WERI-Rb-1 (cell line): Measurements from ENCODE around the gene TMEM272.

Experiments used
- DNase-seq: peaks from one replicate; pipeline ENCODE4 v3.0.0-alpha.2; 2020
- H3K27ac ChIP-seq: fragments of 250-450 bp; sonication (Bioruptor Pico); 2 replicates; pipeline ENCODE4 v1.5.1; 2020; ENCODE audit warnings: mild to moderate bottlenecking, moderate library complexity
- H3K27me3 ChIP-seq: fragments of 250-450 bp; sonication (Bioruptor Pico); 2 replicates; pipeline ENCODE4 v1.5.1; 2021; ENCODE audit warnings: mild to moderate bottlenecking, low read depth, moderate library complexity; ENCODE audit not compliant: insufficient read depth, severe bottlenecking
- H3K36me3 ChIP-seq: fragments of 250-450 bp; sonication (Bioruptor Pico); 2 replicates; pipeline ENCODE4 v1.5.1; 2020; ENCODE audit warnings: mild to moderate bottlenecking, moderate library complexity
- H3K4me3 ChIP-seq: 2 replicates; pipeline ENCODE4 v1.5.1; 2011; ENCODE audit warnings: low read depth, mild to moderate bottlenecking, control low read depth, low read length
- H3K9me3 ChIP-seq: fragments of 250-450 bp; sonication (Bioruptor Pico); 2 replicates; pipeline ENCODE4 v1.5.1; 2021; ENCODE audit warnings: mild to moderate bottlenecking, moderate library complexity; ENCODE audit not compliant: severe bottlenecking
- TF ChIP-seq, protein P1 (sequence below): IDR thresholded peaks from 2 replicates; pipeline ENCODE4 v1.5.1; 2011; ENCODE audit warnings: low read depth, mild to moderate bottlenecking, control low read depth, inconsistent platforms, low read length

TMEM272 gene

DNA sequence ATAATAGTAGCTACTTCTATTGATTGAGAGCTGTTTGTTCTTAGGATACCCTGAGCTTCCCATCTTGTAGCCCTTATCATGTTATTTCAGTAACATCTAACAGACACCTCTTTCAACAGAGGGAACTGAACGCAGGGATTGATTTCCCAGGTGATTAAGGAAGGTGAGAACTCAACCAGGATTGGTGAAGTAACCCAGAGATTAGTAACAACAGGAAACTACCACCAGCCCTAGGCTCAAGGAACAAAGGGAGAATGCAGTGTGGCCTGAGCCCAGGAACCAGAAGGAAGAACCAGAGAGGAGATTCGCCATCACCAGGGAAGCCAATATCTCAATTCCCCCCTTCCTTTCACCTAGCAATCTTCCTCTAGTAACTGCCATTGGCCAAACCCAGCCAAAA lies 49.6 kb downstream of the TMEM272 start:
- Histone ChIP-seq H3K36me3 (no peaks in the 10 kb centered on the region), H3K9me3 (no peaks in the 10 kb centered on the region), H3K4me3 (no peak overlapping the region), H3K27me3 (no peaks in the 10 kb centered on the region), H3K27ac (no peak overlapping the region)
- TF ChIP-seq, protein P1, sequence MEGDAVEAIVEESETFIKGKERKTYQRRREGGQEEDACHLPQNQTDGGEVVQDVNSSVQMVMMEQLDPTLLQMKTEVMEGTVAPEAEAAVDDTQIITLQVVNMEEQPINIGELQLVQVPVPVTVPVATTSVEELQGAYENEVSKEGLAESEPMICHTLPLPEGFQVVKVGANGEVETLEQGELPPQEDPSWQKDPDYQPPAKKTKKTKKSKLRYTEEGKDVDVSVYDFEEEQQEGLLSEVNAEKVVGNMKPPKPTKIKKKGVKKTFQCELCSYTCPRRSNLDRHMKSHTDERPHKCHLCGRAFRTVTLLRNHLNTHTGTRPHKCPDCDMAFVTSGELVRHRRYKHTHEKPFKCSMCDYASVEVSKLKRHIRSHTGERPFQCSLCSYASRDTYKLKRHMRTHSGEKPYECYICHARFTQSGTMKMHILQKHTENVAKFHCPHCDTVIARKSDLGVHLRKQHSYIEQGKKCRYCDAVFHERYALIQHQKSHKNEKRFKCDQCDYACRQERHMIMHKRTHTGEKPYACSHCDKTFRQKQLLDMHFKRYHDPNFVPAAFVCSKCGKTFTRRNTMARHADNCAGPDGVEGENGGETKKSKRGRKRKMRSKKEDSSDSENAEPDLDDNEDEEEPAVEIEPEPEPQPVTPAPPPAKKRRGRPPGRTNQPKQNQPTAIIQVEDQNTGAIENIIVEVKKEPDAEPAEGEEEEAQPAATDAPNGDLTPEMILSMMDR, result no peak
- no peak for DNase-seq

DNA sequence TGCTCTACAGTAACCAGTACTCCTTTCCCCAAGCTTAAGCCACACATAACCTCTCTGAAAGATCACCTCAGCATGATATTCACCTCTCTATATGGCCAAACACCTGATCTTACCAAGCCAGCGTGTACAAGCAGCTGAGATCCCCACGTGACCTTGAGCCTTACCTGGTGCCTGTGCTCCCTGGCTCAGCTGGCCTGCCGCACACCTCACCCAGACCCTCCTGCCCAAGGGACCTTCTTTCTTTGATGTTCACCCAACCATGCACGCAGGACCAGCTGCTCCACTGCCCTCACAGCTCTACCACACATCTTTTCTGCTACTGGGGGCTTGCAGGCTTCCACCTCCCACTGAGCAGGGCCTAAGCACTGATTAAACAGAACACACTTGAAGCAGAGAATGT lies 50.0 kb downstream of the TMEM272 start:
- DNase-seq, result no peak
- TF ChIP-seq, protein P1, result no peak
- H3K27me3 ChIP-seq, result no peaks in the 10 kb centered on the region
- H3K27ac ChIP-seq, result no peak overlapping the region
- H3K36me3 ChIP-seq, result no peaks in the 10 kb centered on the region
- H3K9me3 ChIP-seq, result no peaks in the 10 kb centered on the region
- H3K4me3 ChIP-seq, result no peak overlapping the region

DNA sequence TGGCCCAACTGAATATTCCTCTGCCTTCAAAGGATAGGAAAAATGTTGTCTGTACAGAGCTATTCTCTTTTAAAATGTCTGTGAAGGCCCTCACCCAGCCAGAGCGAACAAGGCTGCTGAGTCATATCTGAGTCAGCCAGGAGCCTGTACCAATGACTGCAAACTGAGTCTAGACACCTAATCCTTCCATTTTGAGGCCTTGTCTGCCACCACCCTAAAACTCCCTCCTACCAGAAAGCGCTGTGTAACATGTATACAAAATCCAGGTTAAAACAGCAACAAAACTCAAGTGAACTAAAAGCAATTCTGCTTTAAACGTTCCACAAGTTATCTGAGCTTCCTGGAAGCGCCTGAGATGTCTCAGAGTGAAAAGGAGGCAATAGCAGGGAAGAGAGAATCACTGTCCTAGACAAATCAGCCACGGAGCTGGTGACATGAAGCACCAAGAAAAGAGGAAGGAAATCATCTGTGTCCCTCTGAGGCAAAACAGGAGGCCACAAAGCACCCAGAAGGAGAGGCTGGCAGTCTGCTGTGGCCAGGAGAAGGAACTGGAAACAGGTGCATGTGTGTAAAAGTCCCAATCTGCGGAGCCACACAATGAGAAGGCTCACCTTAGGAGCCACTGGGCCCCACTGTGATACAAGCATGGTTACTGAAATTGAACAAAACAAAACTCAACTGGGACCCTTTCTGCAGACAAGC lies 51.3 kb downstream of the TMEM272 start:
- no peak for DNase-seq
- no peaks in the 10 kb centered on the region for H3K9me3 ChIP-seq
- no peak overlapping the region for H3K27ac ChIP-seq
- no peaks in the 10 kb centered on the region for H3K27me3 ChIP-seq
- TF ChIP-seq, protein P1, result no peak
- no peak overlapping the region for H3K4me3 ChIP-seq
- H3K36me3 ChIP-seq, result no peaks in the 10 kb centered on the region

DNA sequence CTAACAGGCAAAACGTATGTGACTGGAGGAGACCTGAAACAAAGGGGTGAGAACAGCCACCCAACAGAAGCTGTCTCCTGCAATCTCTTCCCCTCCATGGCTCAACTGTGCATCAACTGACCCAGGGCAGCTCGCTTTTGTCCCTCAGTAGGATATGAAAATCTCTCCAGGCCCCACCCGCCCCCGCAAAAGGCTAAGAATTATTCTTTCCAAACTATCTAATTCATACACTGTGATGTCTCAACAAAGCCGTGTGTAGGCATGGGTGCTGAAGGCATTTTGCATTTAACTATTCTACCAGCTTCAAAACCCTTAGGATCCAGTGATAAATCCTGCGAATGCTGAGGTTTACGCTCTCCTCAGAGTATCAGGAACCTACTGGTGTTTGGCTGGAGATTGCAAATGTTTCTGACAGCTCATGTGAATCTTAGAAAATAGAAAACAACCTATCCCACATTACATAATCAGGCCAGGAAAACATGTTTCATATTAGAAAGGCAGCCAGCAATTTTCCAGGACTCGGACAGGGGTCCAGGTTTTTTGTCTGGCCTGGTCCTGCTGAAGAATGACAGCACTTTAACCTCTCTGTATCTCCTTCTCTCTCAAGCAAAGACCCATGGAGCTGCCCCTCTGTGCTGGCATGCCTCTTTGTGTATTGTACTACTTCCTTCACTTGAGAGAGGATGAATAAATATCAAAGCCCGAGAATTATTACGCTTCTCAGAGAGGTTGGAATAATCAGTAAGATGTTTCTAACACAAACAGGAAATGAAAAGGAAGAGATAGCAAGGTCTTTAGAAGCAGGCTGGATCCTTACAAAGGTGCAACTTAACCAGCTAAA lies 58.3 kb downstream of the TMEM272 start:
- Histone ChIP-seq H3K27ac (peak overlapping the region; percentile 89), H3K4me3 (peak overlapping the region; percentile 18; the same call in 1 of the 2 replicates)

DNA sequence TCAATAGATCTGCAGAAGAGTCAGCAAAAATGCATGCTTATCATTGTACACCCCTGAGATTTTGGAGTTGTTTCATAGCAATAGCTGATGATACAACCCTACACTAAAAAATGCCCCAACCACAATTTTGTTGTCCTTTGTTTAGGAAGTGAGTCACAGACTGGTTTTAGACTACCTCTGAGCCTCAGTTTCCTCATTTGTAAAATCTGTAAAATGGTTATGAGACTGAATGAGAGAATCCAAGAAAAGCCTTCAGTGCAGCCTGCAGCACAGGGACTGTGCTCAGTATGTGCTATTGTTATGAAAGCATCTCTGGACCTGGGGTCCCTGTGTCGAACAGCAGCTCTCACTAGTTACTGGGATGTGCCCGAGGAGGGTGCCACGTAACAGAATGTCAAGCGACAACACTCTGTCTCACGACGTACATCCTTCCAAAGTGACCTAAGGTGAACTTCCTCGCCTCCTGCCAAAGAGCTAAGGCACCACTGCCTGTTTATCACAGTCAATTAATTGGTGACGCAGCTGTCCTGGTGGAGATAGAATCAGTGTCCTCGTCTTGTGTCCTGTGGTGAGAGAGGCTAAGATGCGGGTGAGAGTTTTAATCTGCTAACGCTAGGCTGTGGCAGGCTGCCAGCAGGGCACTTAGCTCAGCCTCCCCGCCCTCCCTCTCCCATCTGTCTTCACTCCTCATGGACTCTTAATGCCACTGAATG lies 59.1 kb downstream of the TMEM272 start:
- Histone ChIP-seq H3K9me3 (no peaks in the 10 kb centered on the region), H3K27me3 (no peaks in the 10 kb centered on the region), H3K27ac (peak overlapping the region; percentile 89), H3K4me3 (no peak overlapping the region), H3K36me3 (no peaks in the 10 kb centered on the region)
- peak; percentile 89 for DNase-seq
- TF ChIP-seq, protein P1, result no peak

More for the DNA sequence above, 58.3 kb downstream of the TMEM272 start:
- H3K9me3 ChIP-seq, result no peaks in the 10 kb centered on the region
- no peaks in the 10 kb centered on the region for H3K27me3 ChIP-seq
- TF ChIP-seq, protein P1, result no peak
- no peaks in the 10 kb centered on the region for H3K36me3 ChIP-seq
- DNase-seq, result no peak
